Uterus (tissue), 4 donors: Measurements from ENCODE around the gene GRIK3. TPM values are rescaled to one million over a fixed set of nuclear protein-coding genes. Genes with fewer than 3 reads are reported as not detected.

Source experiments
- DNase-seq, 2 donors: peaks; one replicate each; pipeline ENCODE4 v3.0.0-alpha.2; 2019 to 2020
- H3K27ac ChIP-seq, 2 donors: fragments of 200-600 bp; sonication (generic); 1 replicate in 1 of 2; 2 replicates in 1 of 2; pipeline ENCODE4 v1.5.1; 2016 to 2018
- H3K27me3 ChIP-seq, 2 donors: fragments of 200-600 bp; sonication (generic); one replicate each; pipeline ENCODE4 v1.5.1; 2018 to 2019; ENCODE audit warnings: control low read depth in 1 of 2
- H3K36me3 ChIP-seq, 2 donors: fragments of 200-600 bp; sonication (generic); one replicate each; pipeline ENCODE4 v1.5.1; 2019; ENCODE audit warnings: control low read depth in 1 of 2
- H3K4me1 ChIP-seq, 2 donors: fragments of 200-600 bp; sonication (generic); one replicate each; pipeline ENCODE4 v1.5.1; 2018 to 2019; ENCODE audit warnings: control low read depth in 1 of 2
- H3K4me3 ChIP-seq, 2 donors: fragments of 200-600 bp; sonication (generic); 1 replicate in 1 of 2; 2 replicates in 1 of 2; pipeline ENCODE4 v1.5.1; 2018 to 2019; ENCODE audit warnings: mild to moderate bottlenecking in 1 of 2
- H3K9me3 ChIP-seq, 2 donors: fragments of 200-600 bp; sonication (generic); one replicate each; pipeline ENCODE4 v1.5.1; 2019; ENCODE audit warnings: control low read depth in 1 of 2
- CTCF ChIP-seq, 4 experiments: fragments of 200-600 bp in 2 of 4; fragments of 450-650 bp in 2 of 4; sonication (generic) in 2 of 4; IDR thresholded peaks; one replicate each; pipeline ENCODE4 v1.5.1; 2016 to 2019; ENCODE audit warnings: antibody characterized with exemption in 4 of 4, mild to moderate bottlenecking in 2 of 4, moderate library complexity in 1 of 4
- POLR2A ChIP-seq, 2 donors: fragments of 450-650 bp; IDR thresholded peaks; one replicate each; pipeline ENCODE4 v1.6.1; 2016; ENCODE audit warnings: antibody characterized with exemption in 2 of 2, mild to moderate bottlenecking in 1 of 2, moderate library complexity in 1 of 2
- intact Hi-C: fragments of 100-400 bp; cut with DNase I; formaldehyde crosslinking; loops from one replicate; pipeline ENCODE4 v1.15.1; 2023; ENCODE audit warnings: low total_unique reads
- total RNA-seq, 4 donors: library from RNA; depleted of rRNA in 3 of 4; stranded (reverse); fragments of >200 nt in 3 of 4; gene quantifications; one replicate each; pipeline versions ENCODE4 v1.1.0 to v1.2.4, GENCODE V29; 2014 to 2023
- donor health status: DM: yes; HTN: yes; CAD: no.

Gene GRIK3
- total RNA-seq, 4 donors from 2014 or later: 0.52 to 1.6 TPM; not detected in 2

- Histone ChIP-seq H3K36me3 (no peaks in the 10 kb centered on the region), H3K27me3 (no peaks in the 10 kb centered on the region), H3K9me3 (no peaks in the 10 kb centered on the region), H3K27ac (no peak overlapping the region), H3K4me1 (no peaks in the 10 kb centered on the region), H3K4me3 (no peak overlapping the region)
- intact Hi-C loops: no loop called here
- TF ChIP-seq POLR2A (IDR thresholded peaks at IDR 0.05): no peak
- no peak for TF ChIP-seq CTCF (IDR thresholded peaks at IDR 0.05)
- no peak for DNase-seq
Observed at GRCh38 chr1:36849956-36850355, 184.4 kb downstream of the GRIK3 start.

DNA sequence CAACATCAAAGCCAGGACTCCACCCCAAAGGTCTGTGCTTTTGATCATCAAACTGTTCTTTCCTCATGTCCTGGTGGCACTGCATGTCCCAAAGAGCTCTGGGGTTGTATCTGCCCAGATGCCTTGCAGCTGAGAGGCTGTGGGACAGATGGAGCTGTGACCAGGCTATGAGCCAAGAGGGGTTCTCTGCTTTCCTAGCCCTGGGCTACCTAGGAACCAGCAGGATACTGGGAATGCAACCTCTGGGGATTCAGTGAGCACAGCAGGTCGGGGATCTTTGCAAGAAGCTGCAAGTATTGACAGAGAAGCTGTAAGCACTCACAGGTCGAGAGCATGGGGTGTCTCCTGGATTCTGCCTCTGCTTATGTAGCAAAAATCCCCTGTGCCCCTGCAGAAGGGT, 186.6 kb downstream of the GRIK3 start:
- Histone ChIP-seq H3K4me3 (no peak overlapping the region), H3K27me3 (no peaks in the 10 kb centered on the region), H3K9me3 (no peaks in the 10 kb centered on the region), H3K27ac (no peak overlapping the region), H3K36me3 (no peaks in the 10 kb centered on the region), H3K4me1 (no peaks in the 10 kb centered on the region)
- intact Hi-C loops: no loop called here
- TF ChIP-seq POLR2A (IDR thresholded peaks at IDR 0.05) (no peak), CTCF (IDR thresholded peaks at IDR 0.05) (no peak)
- no peak for DNase-seq

DNA sequence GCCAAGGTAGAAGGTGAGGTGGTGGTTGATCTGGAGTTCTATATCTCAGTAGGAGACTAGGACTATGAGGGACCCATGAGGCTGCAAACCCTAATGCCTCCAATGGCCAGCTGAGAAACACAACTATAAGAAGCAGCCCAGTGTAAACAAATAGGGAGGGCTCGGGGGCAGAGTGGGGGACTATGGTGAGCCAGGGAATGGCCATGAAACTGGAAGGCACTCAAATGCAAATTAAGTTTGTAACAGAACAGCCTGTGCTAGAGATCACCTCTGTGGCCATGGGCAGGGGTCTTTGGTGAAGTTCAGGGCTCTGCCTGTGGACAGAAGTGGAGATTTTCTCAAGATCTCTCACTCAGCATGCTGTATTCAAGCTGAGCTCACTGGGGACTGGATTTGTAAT, 187.1 kb downstream of the GRIK3 start:
- no peaks in the 10 kb centered on the region for H3K9me3 ChIP-seq
- intact Hi-C loops: no loop called here
- no peaks in the 10 kb centered on the region for H3K36me3 ChIP-seq
- no peak overlapping the region for H3K27ac ChIP-seq
- no peak overlapping the region for H3K4me3 ChIP-seq
- DNase-seq: no peak
- H3K27me3 ChIP-seq: no peaks in the 10 kb centered on the region
- no peaks in the 10 kb centered on the region for H3K4me1 ChIP-seq
- TF ChIP-seq CTCF (IDR thresholded peaks at IDR 0.05): no peak
- no peak for TF ChIP-seq POLR2A (IDR thresholded peaks at IDR 0.05)

- Histone ChIP-seq H3K4me3 (no peak overlapping the region), H3K27ac (no peak overlapping the region), H3K9me3 (no peaks in the 10 kb centered on the region), H3K27me3 (no peaks in the 10 kb centered on the region), H3K4me1 (no peaks in the 10 kb centered on the region), H3K36me3 (no peaks in the 10 kb centered on the region)
- no peak for DNase-seq
- TF ChIP-seq POLR2A (IDR thresholded peaks at IDR 0.05) (no peak), CTCF (IDR thresholded peaks at IDR 0.05) (no peak)
- intact Hi-C loops: no loop called here
Observed at GRCh38 chr1:36846357-36846756, 188.0 kb downstream of the GRIK3 start.

DNA sequence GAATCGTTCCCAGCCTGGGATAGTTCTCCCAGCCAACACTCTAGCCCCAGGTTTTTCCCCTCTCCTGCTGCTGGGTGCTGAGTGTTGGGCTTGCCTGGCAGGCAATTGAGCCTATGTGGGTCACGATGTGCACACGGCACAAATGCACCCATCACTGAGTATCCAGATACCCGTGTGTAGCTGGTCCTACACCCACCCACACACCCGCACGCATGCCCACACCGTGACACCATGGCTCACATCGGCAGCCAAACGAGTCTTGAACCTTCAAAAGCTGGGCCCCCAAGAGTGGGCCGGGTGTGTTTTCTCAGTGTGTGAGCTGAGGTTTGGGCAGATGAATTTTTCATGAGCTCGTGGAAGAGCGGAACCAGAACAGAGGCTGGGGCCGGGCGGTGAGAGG, 188.5 kb downstream of the GRIK3 start:
- H3K27ac ChIP-seq: no peak overlapping the region
- no peak for DNase-seq
- no peaks in the 10 kb centered on the region for H3K4me1 ChIP-seq
- H3K9me3 ChIP-seq: no peaks in the 10 kb centered on the region
- no peak overlapping the region for H3K4me3 ChIP-seq
- intact Hi-C loops: no loop called here
- H3K27me3 ChIP-seq: no peaks in the 10 kb centered on the region
- H3K36me3 ChIP-seq: no peaks in the 10 kb centered on the region
- TF ChIP-seq CTCF (IDR thresholded peaks at IDR 0.05) (no peak), POLR2A (IDR thresholded peaks at IDR 0.05) (no peak)
